Measurements from ENCODE around the gene PSMD14.
A peak's percentile ranks its signal among the peaks of the same experiment; 100 is the strongest.
"Not testable (repeated sequence)": the region's sequence is repeated elsewhere in the genome, so short reads cannot be mapped to it uniquely, and the experiment has no call there.

Gene PSMD14

GRCh38 chr2:161332371-161332967 lies 24.2 kb downstream of the PSMD14 start:
- no peak for DNase-seq (ENCODE audit: low read depth)
- no peak overlapping the region for H3K4me3 ChIP-seq (ENCODE audit: low read depth, low read length)
- TF ChIP-seq CTCF (IDR thresholded peaks at IDR 0.05; ENCODE audit: low read depth, low read length) (no peak), MAX (IDR thresholded peaks at IDR 0.05; ENCODE audit: low read depth, low read length) (no peak), POLR2A (IDR thresholded peaks at IDR 0.05; ENCODE audit: extremely low read depth, insufficient read length) (no peak), MYC (IDR thresholded peaks at IDR 0.05; ENCODE audit: low read depth, low read length) (no peak)

- DNase-seq (ENCODE audit: low read depth): no peak
- no peak overlapping the region for H3K4me3 ChIP-seq (ENCODE audit: low read depth, low read length)
- TF ChIP-seq POLR2A (IDR thresholded peaks at IDR 0.05; ENCODE audit: extremely low read depth, insufficient read length) (no peak), CTCF (IDR thresholded peaks at IDR 0.05; ENCODE audit: low read depth, low read length) (no peak), MAX (IDR thresholded peaks at IDR 0.05; ENCODE audit: low read depth, low read length) (no peak), MYC (IDR thresholded peaks at IDR 0.05; ENCODE audit: low read depth, low read length) (no peak)
Measured at GRCh38 chr2:161335626-161336025, 27.4 kb downstream of the PSMD14 start.

- DNase-seq (ENCODE audit: low read depth): no peak
- no peak for TF ChIP-seq MAX (IDR thresholded peaks at IDR 0.05; ENCODE audit: low read depth, low read length)
- no peak for TF ChIP-seq CTCF (IDR thresholded peaks at IDR 0.05; ENCODE audit: low read depth, low read length)
- TF ChIP-seq POLR2A (IDR thresholded peaks at IDR 0.05; ENCODE audit: extremely low read depth, insufficient read length): no peak
- TF ChIP-seq MYC (IDR thresholded peaks at IDR 0.05; ENCODE audit: low read depth, low read length): no peak
- H3K4me3 ChIP-seq (ENCODE audit: low read depth, low read length): no peak overlapping the region
Measured at GRCh38 chr2:161337247-161337646, 29.0 kb downstream of the PSMD14 start.

- not testable (repeated sequence) for DNase-seq (ENCODE audit: low read depth); H3K4me3 ChIP-seq (ENCODE audit: low read depth, low read length)
Measured at GRCh38 chr2:161339532-161339931, 31.3 kb downstream of the PSMD14 start.

- not testable (repeated sequence) for DNase-seq (ENCODE audit: low read depth); H3K4me3 ChIP-seq (ENCODE audit: low read depth, low read length)
Measured at GRCh38 chr2:161340930-161341413, 32.7 kb downstream of the PSMD14 start.

GRCh38 chr2:161343235-161343634 lies 35.0 kb downstream of the PSMD14 start:
- no peak for DNase-seq (ENCODE audit: low read depth)
- no peak overlapping the region for H3K4me3 ChIP-seq (ENCODE audit: low read depth, low read length)
- TF ChIP-seq POLR2A (IDR thresholded peaks at IDR 0.05; ENCODE audit: extremely low read depth, insufficient read length) (no peak), CTCF (IDR thresholded peaks at IDR 0.05; ENCODE audit: low read depth, low read length) (no peak), MYC (IDR thresholded peaks at IDR 0.05; ENCODE audit: low read depth, low read length) (no peak), MAX (IDR thresholded peaks at IDR 0.05; ENCODE audit: low read depth, low read length) (no peak)

- no peak overlapping the region for H3K4me3 ChIP-seq (ENCODE audit: low read depth, low read length)
- no peak for TF ChIP-seq POLR2A (IDR thresholded peaks at IDR 0.05; ENCODE audit: extremely low read depth, insufficient read length)
- TF ChIP-seq MAX (IDR thresholded peaks at IDR 0.05; ENCODE audit: low read depth, low read length): no peak
- no peak for TF ChIP-seq MYC (IDR thresholded peaks at IDR 0.05; ENCODE audit: low read depth, low read length)
- no peak for TF ChIP-seq CTCF (IDR thresholded peaks at IDR 0.05; ENCODE audit: low read depth, low read length)
- peak; percentile 21 for DNase-seq (ENCODE audit: low read depth)
Measured at GRCh38 chr2:161344692-161345091, 36.5 kb downstream of the PSMD14 start.
